NCI-H2029 (cell line): Measurements from ENCODE around the gene BCL11B.

ENCODE experiments used
- DNase-seq: peaks from one replicate; lab custom pipeline; 2025; lab: John Stamatoyannopoulos, UW

BCL11B gene

DNA sequence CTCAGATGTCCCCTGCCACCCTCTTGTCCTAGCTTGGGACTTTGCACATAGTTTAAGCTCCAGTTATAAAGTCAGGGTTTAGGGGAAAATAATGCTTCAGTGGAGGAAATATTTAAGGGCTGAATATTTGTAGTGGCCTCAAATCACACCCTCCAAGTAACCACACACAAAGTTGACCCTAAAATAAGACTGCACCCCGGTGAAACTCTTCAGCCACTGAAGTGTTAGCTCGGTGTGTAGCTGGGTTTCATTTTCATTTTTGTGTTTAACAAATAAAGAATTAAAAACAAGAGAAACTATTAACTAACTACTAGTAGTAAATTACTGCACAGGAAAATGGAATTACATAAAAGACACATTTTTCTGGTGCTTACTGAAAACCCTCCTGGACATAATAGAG lies 14.8 kb upstream of the BCL11B start:
- no peak for DNase-seq

DNA sequence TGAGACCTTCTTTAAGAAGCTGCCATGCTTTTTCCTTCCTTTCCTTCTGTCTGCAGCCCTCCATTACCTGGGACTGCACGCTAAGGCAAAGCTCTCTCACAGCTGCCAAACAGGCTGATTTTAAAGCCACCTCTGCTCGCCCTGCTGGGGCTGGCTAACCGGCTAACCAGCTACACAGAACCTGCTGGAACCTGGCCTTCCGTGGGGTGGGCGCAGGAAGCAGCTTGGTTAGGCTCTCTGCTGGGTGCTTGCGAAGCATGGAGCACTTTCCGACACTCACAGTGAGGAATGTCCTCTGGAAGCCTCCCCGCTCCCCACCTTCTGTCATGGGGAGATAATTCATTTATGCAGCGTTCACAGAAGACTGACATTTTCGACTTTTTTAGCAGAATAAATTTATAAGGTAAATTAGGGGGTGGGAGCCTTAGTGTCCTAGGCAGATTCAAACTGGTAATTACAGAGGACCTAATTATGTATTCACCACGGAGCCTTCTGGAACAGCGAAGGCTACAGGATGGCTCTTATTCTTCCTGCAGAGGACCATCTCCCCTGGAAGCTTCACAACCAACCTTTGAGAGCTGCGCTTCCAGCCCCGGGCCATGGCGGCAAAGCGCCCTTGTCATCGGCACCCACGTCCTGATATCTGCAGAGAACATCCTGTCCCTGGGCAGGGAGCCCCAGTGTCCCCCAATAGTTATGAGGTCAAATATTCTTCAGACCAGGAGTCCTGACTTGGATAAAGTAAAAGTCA lies 12.4 kb upstream of the BCL11B start:
- DNase-seq: no peak

DNA sequence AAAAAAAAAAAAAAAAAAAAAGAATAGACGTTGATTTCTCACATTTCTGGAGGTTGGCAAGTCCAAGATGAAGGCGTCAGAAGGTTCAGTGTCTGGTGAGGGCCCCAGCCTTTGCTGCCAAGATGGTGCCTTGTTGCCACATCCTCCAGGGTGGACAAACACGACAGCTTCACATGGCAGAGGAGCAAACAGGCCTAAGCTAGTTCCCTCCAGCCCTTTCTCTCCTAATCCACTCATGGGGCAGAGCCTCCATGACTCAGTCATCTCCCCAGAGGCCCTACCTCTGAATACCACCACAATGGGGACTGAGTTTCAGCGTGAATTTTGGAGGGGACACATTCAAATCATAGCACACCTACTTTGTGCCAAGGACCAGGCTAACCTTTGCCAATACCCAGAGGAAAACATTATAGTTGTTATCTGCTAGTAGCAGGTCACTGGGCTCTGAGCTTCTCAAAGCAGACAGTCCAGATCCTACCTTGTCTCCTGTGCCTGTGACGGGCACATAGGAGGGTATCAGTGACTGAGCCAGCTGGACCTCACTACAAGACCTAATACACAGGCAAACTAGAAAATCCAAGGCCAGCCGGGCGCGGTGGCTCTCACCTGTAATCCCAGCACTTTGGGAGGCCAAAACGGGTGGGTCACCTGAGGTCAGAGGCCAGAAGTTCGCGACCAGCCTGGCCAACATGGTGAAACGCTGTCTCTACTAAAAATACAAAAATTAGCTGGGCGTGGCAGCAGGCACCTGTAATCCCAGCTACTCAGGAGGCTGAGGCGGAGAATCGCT lies 10.5 kb upstream of the BCL11B start:
- no peak for DNase-seq

DNA sequence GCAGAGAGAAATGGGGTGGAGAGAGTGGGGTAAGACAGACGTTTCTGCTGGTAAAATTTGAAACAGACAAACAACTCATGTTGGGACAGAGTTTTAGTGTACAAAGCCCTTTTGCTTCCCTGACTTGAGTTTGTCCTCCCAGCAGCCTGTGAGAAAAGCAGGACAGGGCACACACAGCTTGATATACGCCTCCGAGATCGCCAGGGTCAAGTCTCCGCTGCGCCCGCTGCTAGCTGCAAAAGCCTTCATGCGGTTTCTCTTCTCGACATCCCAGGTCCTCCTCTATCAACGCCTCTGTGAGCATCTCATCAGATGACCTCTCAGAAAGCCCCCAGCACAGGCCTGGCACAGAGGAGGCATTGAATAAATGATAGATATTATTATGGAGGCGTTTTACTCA lies 9.4 kb upstream of the BCL11B start:
- DNase-seq: no peak

DNA sequence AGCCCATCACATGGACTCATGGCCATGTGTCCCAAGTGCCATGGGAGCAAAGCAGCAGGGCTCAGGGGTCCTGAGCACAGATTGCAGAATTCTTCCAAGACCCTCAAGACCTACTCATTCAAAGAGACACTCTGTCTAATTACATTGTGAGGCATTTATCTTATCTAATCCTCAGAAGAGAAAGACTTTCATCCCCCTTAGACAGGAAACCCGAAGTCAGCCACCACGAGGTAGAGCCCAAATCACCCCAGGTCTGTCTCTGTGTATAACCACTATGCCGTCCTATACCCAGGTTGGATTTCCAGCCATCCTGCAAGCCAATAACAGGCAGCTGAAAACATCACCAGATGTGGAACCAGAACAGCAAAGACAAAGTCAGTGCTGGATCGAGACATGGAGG lies 8.9 kb upstream of the BCL11B start:
- DNase-seq: no peak

DNA sequence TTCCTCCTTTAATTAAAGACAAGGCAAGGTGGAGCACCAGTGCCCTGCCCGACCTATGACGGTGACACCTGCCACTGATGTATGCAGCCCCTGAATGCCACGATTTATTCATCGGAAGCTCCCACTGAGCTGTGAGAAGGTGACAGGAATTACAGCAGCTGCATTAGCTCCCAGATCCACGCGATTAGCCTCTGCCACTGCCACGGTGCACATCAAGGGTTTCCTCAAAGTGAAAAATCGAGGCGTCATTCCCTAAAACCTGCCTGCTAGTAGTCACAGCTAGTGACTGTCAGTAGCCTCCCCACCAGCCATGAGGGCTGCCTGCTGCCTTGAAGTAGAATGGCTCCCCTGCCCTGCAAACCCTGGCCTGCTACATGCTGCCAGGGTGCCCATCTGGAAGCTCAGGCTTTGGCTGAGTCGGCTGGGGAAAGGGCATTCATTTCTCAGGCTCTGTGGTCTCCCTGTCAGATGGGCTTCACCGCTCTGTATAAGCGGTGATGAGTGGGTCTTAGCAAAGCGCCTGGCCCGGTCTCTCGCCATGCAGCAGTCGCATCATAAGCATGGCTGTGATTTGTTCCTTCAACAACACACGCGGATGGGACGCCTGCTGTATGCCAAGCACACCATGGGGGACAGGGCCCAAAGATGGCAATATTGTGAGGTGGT lies 8.2 kb upstream of the BCL11B start:
- no peak for DNase-seq

DNA sequence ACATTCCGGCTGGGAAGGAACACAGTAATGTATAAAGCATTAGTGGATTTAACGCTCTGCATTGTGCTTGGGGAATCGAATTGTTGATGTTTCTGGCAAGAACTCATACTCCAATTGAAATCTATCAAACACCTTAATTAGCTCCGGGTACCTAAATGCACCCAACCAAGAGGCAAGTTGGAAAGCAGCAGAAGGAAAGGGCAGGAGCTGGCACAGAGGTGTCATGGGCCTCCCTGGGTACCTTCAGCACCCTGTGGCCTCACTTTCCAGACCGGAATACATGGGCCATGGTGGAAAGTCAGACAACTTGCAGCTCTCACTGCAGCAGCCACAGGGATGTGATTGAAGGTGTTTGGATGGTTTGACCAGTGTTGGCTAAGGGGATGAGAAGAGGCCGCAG lies 6.8 kb upstream of the BCL11B start:
- no peak for DNase-seq

DNA sequence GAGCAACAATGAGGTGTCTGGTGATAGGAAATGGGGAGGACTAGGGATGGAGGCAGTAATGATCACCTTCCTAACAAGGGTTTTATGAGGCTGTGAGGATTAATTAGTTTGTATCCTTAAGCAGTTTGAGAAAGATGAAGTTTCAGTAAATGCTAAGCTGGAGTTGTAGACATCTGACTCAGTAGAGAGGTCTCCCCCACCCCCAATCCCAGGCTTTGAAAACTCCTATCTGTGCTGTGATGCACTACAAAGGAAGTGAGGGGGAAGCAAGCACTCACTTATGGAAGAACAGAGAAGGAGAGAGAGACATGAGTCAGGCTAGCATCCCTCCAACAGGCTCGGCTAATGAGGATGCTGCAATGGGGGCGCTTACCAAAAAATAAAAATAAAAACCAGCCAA lies 5.5 kb upstream of the BCL11B start:
- DNase-seq: no peak

DNA sequence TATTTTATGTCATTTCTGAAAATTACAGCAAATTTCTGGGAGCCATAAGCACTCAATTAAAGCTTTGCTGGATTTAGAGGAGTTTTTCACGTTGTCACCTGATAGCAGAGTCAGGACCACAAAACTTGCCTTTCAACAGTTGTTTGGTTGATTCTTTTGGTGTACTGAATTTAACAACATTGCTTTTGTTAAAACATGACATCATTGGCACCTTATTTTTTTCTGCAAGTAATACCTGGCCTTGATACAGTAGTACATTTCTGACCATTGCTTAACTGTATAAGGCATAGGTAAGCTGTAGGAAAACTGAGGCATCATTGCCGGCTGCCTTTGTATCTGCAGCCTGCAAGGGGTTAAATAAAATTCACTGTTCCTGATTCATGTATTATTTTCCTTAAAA lies 4.5 kb upstream of the BCL11B start:
- no peak for DNase-seq

DNA sequence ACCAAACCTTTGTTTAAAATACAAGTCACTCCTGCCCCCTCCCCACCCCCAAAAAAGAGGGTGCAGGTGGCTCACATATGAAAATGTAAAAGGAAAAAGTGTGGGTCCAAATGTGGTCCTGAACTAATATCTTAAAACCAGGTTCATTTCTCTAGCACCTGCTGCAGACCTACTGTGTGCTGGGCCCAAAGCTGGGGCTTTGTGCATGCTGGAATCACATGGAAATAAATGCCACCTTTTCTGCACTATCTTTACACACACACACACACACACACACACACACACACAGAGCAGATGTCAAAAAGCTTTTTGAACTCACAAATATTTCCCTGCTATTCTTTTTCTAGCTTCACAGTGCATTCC lies 3.2 kb upstream of the BCL11B start:
- DNase-seq: no peak

DNA sequence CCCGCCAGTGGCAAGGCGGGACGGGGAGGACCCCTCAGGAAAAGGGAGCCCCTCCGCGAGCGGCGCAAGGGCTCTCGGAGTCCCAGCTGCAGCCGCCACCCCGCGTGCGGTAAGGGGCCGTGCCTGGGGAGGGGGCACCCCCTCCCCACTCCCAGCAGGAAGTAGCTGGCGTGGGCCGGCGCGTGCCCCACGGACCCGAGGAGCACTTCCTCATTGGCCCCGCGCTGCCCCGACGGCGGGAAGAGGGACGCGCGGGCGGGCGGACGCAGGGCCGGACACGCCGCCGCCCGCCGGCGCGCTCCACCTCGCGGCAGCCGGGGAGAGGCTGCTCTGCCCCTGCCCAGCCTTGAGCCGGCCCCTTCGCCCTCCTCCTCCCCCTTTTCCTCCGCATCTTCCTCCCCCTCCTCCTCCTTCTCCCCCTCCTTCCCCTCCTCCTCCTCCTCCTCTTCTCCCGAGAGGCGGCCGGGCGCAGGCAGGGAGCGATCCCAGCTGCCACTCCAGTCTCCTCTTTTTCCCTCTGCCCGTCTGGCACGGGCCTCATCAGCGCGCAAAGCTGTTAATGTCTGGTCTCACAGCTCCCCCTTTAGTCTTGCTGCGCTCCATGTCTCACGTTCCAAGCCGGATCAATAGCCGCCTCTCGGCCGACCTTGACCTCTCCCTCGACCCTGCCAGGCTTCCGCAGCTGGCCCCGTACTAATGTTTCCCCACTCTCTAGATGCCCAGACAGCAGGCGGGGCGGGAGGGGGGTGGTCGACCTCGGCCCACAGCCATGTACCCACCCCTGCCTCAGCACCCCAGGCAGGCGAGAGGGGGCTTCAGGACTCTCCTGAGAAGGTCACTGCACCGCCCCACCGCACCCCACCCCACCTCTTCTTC lies 2.6 kb upstream of the BCL11B start:
- peak; percentile 80 for DNase-seq

DNA sequence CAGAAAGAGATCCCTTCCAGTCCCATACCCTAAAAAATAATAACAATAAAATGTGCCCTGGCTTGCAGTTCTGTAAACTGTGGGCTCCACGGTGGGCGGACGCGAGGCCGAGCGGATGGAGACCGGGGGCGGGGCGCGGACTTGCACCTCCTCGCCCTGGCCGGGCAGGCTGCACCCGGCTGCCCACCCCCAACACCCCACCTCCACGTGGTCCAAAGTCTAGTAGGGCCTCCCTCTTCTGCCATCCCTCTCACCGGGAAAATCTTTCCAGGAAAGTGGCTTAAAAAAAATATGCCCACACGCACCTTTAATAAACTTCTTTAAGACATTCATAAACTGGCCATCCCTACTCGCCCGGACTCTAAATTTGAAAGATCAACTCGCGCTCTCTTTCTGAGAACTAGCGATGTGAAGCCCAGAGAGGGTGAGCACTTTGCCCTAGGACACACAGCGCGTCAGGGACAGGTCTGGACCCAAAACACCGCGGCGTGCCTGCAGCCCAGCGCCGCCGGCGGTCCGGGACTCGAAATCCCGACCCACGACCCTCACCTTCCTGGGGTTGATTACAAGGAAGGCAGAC lies 1.9 kb upstream of the BCL11B start:
- no peak for DNase-seq

DNA sequence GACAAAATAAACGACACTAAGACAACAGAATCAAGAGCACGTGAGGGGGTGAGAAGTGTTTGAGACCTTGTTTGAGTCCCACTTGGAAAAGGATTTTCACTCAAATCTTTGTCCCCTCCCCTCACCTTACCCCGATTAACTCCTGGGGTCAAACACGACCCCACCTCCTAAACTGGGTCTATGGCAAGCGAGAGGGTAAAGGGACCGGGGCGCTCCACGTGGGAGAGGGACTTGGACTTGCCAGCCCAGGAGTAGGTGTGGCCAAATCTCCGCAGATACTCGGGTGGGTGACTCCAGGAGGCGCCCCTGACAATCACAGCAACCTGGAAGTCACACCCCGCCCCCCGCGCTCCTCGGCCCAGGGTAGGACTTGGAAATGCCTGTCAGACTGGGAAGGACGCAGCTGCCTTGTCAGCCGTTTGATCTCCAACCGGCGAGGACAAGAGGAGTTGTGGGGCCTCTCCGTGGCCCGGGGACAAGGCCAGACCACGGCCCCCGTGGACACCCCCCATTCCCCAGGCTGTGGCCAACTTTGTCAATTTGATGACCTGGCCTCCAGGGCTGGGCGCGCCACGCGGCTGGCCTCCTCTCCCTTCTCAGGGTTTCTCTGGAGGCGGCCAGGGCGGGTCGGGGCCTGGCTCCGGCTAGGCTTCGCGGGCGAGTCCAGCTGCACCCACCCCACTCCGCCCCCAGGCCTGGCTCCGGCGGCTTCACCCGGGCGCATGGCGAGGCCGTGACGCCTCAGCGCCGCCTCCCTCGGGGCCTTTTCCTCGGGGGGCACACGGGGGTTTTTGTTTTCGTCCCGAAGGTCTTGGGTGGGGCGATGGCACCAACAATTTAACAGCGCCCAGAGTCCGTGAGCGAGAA lies 1.1 kb upstream of the BCL11B start:
- DNase-seq: peak; percentile 17

DNA sequence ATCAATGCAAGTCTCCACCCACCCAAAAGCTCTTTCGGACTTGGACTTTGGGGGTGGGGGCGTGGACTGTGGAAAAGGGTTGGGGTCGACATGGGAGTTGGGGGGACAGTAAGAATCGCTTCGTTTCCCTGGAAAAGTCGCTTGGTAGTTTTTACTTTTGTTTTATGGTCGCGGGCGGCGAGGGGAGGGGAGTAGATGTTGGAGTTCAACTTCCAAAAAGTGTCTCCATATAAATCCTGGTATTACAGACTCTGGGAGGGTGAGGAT lies 568 bp upstream of the BCL11B start:
- no peak for DNase-seq

DNA sequence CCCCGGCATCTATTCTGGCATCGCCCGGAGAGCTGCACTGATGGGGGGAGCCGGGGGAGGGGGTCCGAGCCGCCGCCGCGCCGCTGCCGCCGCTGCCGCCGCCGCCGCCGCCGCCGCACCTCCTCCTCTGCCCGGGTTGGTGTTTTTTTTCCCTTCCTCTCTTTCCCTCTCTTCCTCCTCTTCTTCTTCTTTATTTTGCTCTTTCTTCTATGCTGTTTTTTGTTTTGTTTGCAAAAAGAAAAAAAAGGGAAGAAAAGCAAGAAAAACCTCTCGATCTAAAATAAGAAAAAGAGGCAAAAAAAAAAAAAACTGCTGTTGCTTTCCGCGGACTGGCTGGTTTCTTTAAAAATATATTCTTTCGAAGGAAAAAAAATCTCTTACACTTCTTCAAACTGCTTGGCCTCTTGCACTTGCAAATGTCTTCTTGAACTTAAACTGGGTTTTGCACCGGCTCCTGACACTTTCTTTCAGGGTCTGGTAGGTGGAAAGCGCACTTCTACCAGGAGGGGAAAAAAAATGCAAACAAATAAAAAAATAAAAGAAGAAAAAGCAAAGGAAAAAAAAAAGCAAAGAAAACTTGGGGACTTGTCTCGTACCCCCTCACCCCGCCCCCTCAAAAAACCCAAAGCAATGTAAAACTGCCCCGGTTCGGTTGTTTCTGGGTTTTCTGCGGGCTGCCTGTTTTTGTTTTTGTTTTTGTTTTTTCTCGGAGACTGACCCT lies 616 bp downstream of the BCL11B start:
- no peak for DNase-seq

DNA sequence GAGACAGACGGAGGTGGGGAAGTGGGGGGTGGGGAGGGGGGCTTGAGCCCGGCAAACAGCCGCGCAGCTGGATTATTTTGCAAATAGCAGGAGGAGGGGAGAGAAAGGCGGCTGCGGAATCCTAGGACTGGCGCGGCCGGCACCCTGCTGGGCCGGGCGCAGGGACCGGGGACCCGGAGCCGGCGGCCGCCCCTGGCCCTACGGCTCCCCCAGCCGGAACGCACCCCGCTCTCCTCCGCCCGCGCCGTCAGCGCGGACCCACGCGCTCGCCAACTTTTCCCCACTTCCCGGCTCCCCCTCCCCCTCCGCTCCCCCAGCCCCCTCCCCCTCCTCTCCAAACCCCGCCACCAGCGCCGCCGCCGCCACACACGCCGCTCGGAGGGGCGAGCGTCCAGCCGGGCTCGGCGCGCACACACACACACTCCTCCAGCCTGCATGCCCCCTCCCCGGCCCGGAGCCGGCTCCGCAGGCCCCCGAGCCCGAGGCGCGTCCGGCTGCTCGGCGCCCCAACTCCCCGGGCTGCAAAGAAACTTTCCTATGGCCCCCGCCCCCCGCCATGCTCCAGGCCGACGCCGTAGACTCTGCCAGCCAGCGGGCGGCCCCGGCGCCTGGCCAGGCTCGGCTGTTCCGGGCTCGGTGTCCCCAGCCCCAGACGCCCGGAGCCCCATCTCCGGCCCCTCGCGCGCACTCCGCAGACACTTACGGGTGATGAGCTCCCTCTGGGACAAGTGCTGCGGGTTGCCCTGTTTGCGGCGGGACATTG lies 1.4 kb downstream of the BCL11B start:
- DNase-seq: no peak

DNA sequence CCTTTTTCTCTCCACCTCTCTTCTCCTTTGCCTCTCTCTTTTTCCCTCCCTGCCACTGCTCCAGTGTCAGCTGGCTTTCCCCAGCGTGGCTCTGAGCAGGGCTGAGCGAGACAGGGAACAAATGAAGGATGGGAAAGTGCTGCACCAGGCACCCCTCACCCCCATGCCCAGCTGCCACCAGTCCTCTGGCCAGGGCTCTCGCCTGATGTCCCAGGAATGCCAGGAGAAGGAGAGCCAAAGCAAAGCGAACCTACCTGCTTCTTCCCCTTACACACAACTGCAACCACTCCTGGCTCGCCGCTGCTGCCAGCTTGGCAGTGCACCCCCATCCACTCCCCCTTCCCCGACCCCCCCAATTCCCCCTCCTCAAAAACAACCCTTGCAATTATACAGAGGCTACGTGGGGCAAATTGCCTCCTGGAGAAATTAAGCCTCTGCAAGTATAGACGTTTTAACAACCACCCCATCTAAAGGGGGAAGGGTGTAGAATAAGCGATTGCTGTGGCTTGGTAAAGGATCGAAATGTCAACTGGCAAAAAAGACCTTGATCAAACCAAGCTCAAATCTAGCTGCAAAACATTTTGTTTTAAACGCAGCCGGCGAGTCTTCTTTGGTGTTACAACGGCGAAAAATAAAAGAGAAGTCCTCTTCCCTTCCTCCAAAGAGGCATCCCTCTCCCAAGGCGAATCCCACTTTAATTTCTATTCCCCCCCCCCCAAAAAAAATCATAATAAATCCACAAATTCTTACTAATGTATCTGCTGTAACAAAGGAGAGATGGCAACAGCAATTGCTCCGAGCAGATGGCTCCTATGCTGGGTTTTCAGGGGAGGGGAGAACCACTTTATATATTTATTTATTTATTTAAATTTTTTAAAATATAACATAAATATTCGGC lies 2.9 kb downstream of the BCL11B start:
- DNase-seq: no peak
